DND-41 (cell line): ENCODE results near the gene CPE.

Experiments used
- ATAC-seq: fragments of 200-7000 bp; cut with Tn5 transposase; 3 replicates; pipeline ENCODE4 v1.9.1; 2021; ENCODE audit warnings: low read depth; ENCODE audit not compliant: insufficient read depth
- DNase-seq: peaks from one replicate; pipeline ENCODE4 v3.0.0-alpha.2; 2020
- H2AFZ ChIP-seq: 2 replicates; pipeline ENCODE4 v1.6.0; 2012; ENCODE audit warnings: low read depth, low read length
- H3K27ac ChIP-seq: 2 replicates; pipeline ENCODE4 v1.5.1; 2012; ENCODE audit warnings: low read length, inconsistent platforms
- H3K27me3 ChIP-seq: fragments of 200-600 bp; sonication (generic); 2 replicates; pipeline ENCODE4 v1.6.0; 2012; ENCODE audit warnings: low read length, mild to moderate bottlenecking, inconsistent platforms; ENCODE audit not compliant: insufficient read depth, poor library complexity
- H3K36me3 ChIP-seq: 2 replicates; pipeline ENCODE4 v1.5.1; 2012; ENCODE audit warnings: low read length, inconsistent platforms; ENCODE audit not compliant: insufficient read depth
- H3K4me1 ChIP-seq: 2 replicates; pipeline ENCODE4 v1.5.1; 2012; ENCODE audit warnings: mild to moderate bottlenecking, low read length; ENCODE audit not compliant: insufficient read depth
- H3K4me2 ChIP-seq: 2 replicates; pipeline ENCODE4 v1.6.0; 2012; ENCODE audit warnings: mild to moderate bottlenecking, moderate library complexity, low read length, inconsistent platforms; ENCODE audit not compliant: insufficient read depth
- H3K4me3 ChIP-seq, 2 experiments: fragments of 200-600 bp in 1 of 2; shearing (Covaris generic) in 1 of 2; 2 replicates each; pipeline ENCODE4 v1.5.1; 2012 to 2016; ENCODE audit warnings: inconsistent platforms in 2 of 2, low read length in 2 of 2, mild to moderate bottlenecking in 2 of 2, low read depth in 1 of 2, moderate library complexity in 1 of 2
- H3K79me2 ChIP-seq: 2 replicates; pipeline ENCODE4 v1.6.0; 2012; ENCODE audit warnings: low read length, inconsistent platforms; ENCODE audit not compliant: insufficient read depth
- H3K9ac ChIP-seq: 2 replicates; pipeline ENCODE4 v1.6.0; 2012; ENCODE audit warnings: low read depth, mild to moderate bottlenecking, inconsistent platforms, low read length, moderate library complexity
- H3K9me3 ChIP-seq: 2 replicates; pipeline ENCODE4 v1.5.1; 2012; ENCODE audit warnings: low read length, moderate library complexity, mild to moderate bottlenecking, inconsistent platforms; ENCODE audit not compliant: insufficient read depth, severe bottlenecking
- H4K20me1 ChIP-seq: 2 replicates; pipeline ENCODE4 v1.6.0; 2012; ENCODE audit warnings: low read length; ENCODE audit not compliant: insufficient read depth
- EZH2 ChIP-seq: IDR thresholded peaks from 3 replicates; pipeline ENCODE4 v1.6.1; 2012; ENCODE audit warnings: borderline replicate concordance, low read depth, mild to moderate bottlenecking, moderate library complexity, low read length, inconsistent platforms; ENCODE audit not compliant: severe bottlenecking
- TF ChIP-seq, protein P1 (sequence below): IDR thresholded peaks from 2 replicates; pipeline ENCODE4 v1.5.1; 2012; ENCODE audit warnings: borderline replicate concordance, low read length, moderate library complexity, mild to moderate bottlenecking; ENCODE audit not compliant: poor library complexity, severe bottlenecking; ENCODE audit errors: extremely low read depth

CPE gene

DNA sequence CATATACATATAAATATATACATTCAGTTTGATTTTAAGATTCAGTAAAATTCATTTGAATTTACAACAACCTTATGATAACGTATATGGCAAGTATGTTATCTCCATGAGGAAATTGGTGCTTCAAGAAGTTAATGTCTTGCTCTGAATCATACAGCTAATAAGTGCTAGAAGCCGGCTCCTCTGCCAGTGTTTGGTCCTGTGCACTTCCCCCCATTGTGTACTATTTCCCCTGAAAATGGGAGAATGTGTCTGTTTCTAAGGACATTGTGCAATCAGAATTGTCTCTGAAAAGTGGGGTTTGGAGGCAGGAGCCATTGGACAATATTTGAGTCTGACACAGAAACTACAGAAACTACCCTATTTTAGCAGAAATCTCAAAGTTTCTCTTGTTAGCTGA is 135.9 kb downstream of the CPE start:
- no peak overlapping the region for H3K9ac ChIP-seq
- ATAC-seq, result no peak
- no peak overlapping the region for H3K4me3 ChIP-seq
- no peak overlapping the region for H3K4me2 ChIP-seq
- DNase-seq, result no peak
- no peaks in the 10 kb centered on the region for H3K79me2 ChIP-seq
- H3K9me3 ChIP-seq, result no peaks in the 10 kb centered on the region
- no peaks in the 10 kb centered on the region for H4K20me1 ChIP-seq
- no peaks in the 10 kb centered on the region for H3K27me3 ChIP-seq
- H3K27ac ChIP-seq, result no peak overlapping the region
- no peak for TF ChIP-seq EZH2
- TF ChIP-seq, protein P1, sequence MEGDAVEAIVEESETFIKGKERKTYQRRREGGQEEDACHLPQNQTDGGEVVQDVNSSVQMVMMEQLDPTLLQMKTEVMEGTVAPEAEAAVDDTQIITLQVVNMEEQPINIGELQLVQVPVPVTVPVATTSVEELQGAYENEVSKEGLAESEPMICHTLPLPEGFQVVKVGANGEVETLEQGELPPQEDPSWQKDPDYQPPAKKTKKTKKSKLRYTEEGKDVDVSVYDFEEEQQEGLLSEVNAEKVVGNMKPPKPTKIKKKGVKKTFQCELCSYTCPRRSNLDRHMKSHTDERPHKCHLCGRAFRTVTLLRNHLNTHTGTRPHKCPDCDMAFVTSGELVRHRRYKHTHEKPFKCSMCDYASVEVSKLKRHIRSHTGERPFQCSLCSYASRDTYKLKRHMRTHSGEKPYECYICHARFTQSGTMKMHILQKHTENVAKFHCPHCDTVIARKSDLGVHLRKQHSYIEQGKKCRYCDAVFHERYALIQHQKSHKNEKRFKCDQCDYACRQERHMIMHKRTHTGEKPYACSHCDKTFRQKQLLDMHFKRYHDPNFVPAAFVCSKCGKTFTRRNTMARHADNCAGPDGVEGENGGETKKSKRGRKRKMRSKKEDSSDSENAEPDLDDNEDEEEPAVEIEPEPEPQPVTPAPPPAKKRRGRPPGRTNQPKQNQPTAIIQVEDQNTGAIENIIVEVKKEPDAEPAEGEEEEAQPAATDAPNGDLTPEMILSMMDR, result no peak
- no peaks in the 10 kb centered on the region for H3K36me3 ChIP-seq
- H3K4me1 ChIP-seq, result no peaks in the 10 kb centered on the region
- no peak overlapping the region for H2AFZ ChIP-seq

DNA sequence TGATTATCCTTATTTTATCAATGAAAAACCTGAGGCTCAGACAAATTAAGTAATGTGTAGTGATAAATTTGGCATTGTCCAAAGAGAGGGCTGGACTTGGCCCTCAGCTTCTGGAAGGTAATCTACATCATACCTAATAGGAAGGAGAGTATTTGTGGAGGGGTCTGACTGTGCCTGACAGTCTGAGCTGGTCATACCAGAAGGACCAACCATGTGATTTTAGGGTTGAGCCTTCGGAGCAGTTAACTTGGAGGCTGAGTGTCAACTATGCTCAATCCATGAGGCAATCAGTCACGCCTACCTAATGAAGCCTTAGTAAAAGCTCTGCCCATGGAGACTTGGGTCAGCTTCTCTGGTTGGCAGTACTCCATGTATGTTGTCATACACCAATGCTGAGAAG is 136.4 kb downstream of the CPE start:
- Histone ChIP-seq H4K20me1 (no peaks in the 10 kb centered on the region), H3K27me3 (no peaks in the 10 kb centered on the region), H3K4me3 (no peak overlapping the region), H3K4me2 (no peak overlapping the region), H3K4me1 (no peaks in the 10 kb centered on the region), H3K9me3 (no peaks in the 10 kb centered on the region), H3K36me3 (no peaks in the 10 kb centered on the region), H3K27ac (no peak overlapping the region), H3K79me2 (no peaks in the 10 kb centered on the region), H3K9ac (no peak overlapping the region), H2AFZ (no peak overlapping the region)
- TF ChIP-seq, protein P1, result no peak
- no peak for TF ChIP-seq EZH2
- DNase-seq, result no peak
- ATAC-seq, result no peak

- no peaks in the 10 kb centered on the region for H3K79me2 ChIP-seq
- ATAC-seq (no peak), DNase-seq (no peak)
- no peaks in the 10 kb centered on the region for H3K9me3 ChIP-seq
- H4K20me1 ChIP-seq, result no peaks in the 10 kb centered on the region
- H3K27ac ChIP-seq, result no peak overlapping the region
- no peaks in the 10 kb centered on the region for H3K4me1 ChIP-seq
- H3K9ac ChIP-seq, result no peak overlapping the region
- no peaks in the 10 kb centered on the region for H3K27me3 ChIP-seq
- H3K4me3 ChIP-seq, result no peak overlapping the region
- no peak for TF ChIP-seq EZH2
- TF ChIP-seq, protein P1, result no peak
- no peak overlapping the region for H2AFZ ChIP-seq
- H3K4me2 ChIP-seq, result no peak overlapping the region
- H3K36me3 ChIP-seq, result no peaks in the 10 kb centered on the region
These were observed 137.5 kb downstream of the CPE start for GRCh38 chr4:165516281-165516833.

DNA sequence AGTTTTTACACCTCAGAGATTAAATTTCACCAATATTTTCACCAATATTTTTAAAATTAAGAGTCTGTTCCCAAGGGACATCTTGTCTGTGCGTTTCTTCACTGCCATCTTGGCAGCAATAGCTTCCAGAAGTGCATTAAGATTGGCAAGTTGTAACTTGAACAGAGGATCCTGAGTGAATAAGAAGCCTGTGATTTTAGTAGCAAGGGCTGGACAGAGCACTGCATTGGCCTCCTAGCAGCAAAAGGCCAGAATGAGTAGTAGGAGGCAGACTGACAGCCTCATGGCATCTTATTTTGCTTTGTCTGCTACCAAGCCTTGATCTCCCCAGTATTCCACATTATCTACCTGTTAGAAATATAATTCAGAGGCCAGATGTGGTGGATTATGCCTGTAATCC is 138.4 kb downstream of the CPE start:
- no peaks in the 10 kb centered on the region for H3K36me3 ChIP-seq
- no peak for TF ChIP-seq EZH2
- TF ChIP-seq, protein P1, result no peak
- no peak overlapping the region for H2AFZ ChIP-seq

More for the DNA sequence above, 138.4 kb downstream of the CPE start:
- H4K20me1 ChIP-seq, result no peaks in the 10 kb centered on the region
- H3K27me3 ChIP-seq, result no peaks in the 10 kb centered on the region
- no peaks in the 10 kb centered on the region for H3K9me3 ChIP-seq
- no peak overlapping the region for H3K4me2 ChIP-seq
- ATAC-seq (no peak), DNase-seq (no peak)
- H3K27ac ChIP-seq, result no peak overlapping the region
- no peaks in the 10 kb centered on the region for H3K79me2 ChIP-seq
- no peak overlapping the region for H3K4me3 ChIP-seq
- no peak overlapping the region for H3K9ac ChIP-seq
- no peaks in the 10 kb centered on the region for H3K4me1 ChIP-seq
